ENCODE data around the gene FGFR3.
A peak's percentile ranks its signal among the peaks of the same experiment; 100 is the strongest.

FGFR3 gene

GRCh38 chr4:1763550-1764080 lies 29.5 kb upstream of the FGFR3 start:
- DNase-seq (ENCODE audit: low read depth) = no peak
- TF ChIP-seq CTCF (IDR thresholded peaks at IDR 0.05; ENCODE audit: control insufficient read depth, insufficient read depth, low read depth, low read length, missing control alignments) = peak; percentile 5
- no peak overlapping the region for H3K4me3 ChIP-seq (ENCODE audit: control insufficient read depth, low read depth, low read length)

DNA sequence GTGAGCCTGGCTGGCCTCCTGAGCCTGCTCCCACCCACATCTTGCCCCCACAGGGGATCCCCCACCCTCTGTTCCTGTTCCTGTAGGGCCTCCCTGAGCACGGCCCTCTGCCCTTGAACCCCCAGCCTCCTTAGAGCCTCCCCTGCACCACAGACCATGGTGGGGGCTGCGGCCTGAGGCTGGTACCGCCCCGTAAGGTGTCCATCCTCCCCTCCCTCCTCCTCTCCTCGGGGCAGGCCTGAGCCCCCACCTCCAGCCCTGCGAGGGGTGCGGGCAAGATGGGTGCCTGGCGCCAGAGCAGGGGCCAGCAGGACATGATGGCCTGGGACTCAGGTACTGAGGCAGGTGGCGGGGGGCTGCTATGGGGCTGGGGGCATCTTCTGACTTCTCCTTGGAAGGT lies 28.4 kb upstream of the FGFR3 start:
- no peak for DNase-seq (ENCODE audit: low read depth)
- TF ChIP-seq CTCF (IDR thresholded peaks at IDR 0.05; ENCODE audit: control insufficient read depth, insufficient read depth, low read depth, low read length, missing control alignments) = no peak
- no peak overlapping the region for H3K4me3 ChIP-seq (ENCODE audit: control insufficient read depth, low read depth, low read length)

- DNase-seq (ENCODE audit: low read depth) = no peak
- TF ChIP-seq CTCF (IDR thresholded peaks at IDR 0.05; ENCODE audit: control insufficient read depth, insufficient read depth, low read depth, low read length, missing control alignments) = no peak
- H3K4me3 ChIP-seq (ENCODE audit: control insufficient read depth, low read depth, low read length) = no peak overlapping the region
Measured at GRCh38 chr4:1765409-1766072, 27.6 kb upstream of the FGFR3 start.

DNA sequence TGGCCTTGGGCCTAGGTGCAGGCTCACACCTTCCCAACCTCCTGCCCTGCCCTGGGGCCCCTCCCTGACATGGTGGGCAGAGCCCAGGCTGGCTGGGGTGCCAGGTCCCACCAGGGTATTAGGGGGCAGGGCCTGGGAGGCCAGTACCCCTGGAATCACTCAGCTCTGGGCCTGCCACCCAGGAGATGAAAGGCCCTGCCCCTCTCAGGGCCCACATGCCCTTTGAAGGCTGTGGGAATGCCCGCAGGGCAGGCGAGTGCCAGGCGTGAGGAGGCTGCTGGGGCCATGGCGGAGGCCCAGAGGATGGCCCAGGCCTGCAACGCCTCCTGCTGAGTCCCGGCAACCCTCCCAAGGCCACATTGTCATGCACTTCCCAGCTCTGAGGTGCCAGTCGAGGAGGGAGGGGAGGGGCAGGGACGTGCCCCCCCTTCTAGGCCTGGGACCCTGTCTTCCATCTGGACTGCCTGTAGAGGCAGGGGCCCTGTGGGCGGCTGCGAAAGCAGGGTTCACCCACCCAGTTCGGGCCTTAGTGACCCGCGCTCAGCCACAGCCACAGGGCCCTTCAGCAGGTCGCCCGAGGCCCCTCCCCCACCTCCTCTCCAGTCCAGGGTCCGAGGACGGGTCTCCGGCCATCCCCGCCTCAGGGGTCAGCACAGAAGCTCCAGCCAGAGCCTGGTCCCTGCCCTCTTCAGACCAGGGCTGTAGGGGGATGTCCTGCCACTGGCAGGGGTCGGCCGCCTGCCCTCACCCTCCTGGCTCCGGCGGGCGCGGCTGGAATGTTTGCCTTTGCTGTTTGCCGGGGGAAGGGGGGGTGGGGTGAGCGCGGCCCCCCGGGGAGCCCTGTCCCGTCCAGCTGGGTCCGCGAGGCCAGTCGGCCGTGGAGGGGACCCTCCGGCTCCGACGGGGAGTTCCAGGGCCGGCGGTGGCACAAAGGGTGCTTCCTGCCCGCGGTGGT lies 26.7 kb upstream of the FGFR3 start:
- DNase-seq (ENCODE audit: low read depth) = no peak
- no peak for TF ChIP-seq CTCF (IDR thresholded peaks at IDR 0.05; ENCODE audit: control insufficient read depth, insufficient read depth, low read depth, low read length, missing control alignments)
- H3K4me3 ChIP-seq (ENCODE audit: control insufficient read depth, low read depth, low read length) = no peak overlapping the region

GRCh38 chr4:1767061-1767769 lies 25.9 kb upstream of the FGFR3 start:
- DNase-seq (ENCODE audit: low read depth) = no peak
- peak overlapping the region; percentile 27 for H3K4me3 ChIP-seq (ENCODE audit: control insufficient read depth, low read depth, low read length)
- TF ChIP-seq CTCF (IDR thresholded peaks at IDR 0.05; ENCODE audit: control insufficient read depth, insufficient read depth, low read depth, low read length, missing control alignments) = no peak

DNA sequence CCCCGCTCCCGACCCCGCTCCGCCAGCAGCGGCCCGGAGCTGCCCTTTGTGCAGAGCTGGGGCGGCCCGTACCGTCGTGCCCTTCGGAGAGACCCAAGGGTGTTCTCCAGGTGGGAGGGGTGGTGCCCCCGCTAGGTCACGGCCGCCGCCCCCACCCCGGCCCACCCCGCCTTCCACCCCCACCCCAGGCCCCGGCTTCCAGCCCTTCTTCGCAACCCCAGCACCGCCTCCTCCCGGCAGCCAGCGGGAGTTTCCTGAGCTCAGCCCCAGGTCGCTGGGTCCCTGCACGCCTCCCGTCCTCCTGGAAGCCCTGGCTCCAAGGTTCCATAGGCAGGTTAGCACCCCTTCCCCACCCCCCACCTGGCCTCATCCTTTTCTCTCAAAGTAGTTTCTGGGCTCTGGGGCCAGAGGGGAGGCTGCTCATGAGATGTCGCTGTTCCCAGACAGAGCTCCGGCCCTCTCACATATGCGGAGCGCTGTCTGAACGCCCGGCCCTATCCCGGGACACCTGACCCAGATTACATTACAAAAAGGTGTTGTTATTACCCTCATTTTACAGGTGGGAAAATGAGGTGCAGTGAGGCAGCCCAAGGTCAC lies 25.2 kb upstream of the FGFR3 start:
- peak overlapping the region; percentile 27 for H3K4me3 ChIP-seq (ENCODE audit: control insufficient read depth, low read depth, low read length)
- TF ChIP-seq CTCF (IDR thresholded peaks at IDR 0.05; ENCODE audit: control insufficient read depth, insufficient read depth, low read depth, low read length, missing control alignments) = peak; percentile 42

More for the DNA sequence above, 25.2 kb upstream of the FGFR3 start:
- DNase-seq (ENCODE audit: low read depth) = no peak

Data from AG09309 (cell line).